HFFc6 (cell line): Measurements from ENCODE around the gene GALNT17. TPM values are rescaled to one million over a fixed set of nuclear protein-coding genes. Genes with fewer than 3 reads are reported as not detected.

Experiments
- DNase-seq: peaks from one replicate; pipeline ENCODE4 v3.0.0-alpha.2; 2018
- H3K27ac Mint-ChIP-seq: 2 replicates; pipeline ENCODE4 v1.8.0; 2020; ENCODE audit warnings: mild to moderate bottlenecking, mixed read lengths
- H3K27me3 Mint-ChIP-seq: 2 replicates; pipeline ENCODE4 v1.8.0; 2021; ENCODE audit warnings: mild to moderate bottlenecking, moderate library complexity, mixed read lengths; ENCODE audit not compliant: insufficient read depth
- H3K36me3 Mint-ChIP-seq: 2 replicates; pipeline ENCODE4 v1.8.0; 2021; ENCODE audit warnings: low read depth, mixed read lengths
- H3K4me1 Mint-ChIP-seq: 2 replicates; pipeline ENCODE4 v1.8.0; 2020; ENCODE audit warnings: low read depth, mixed read lengths
- H3K4me3 Mint-ChIP-seq: 2 replicates; pipeline ENCODE4 v1.8.0; 2020; ENCODE audit warnings: mild to moderate bottlenecking, moderate library complexity, mixed read lengths
- H3K9me3 Mint-ChIP-seq: 2 replicates; pipeline ENCODE4 v1.8.0; 2020; ENCODE audit warnings: mild to moderate bottlenecking, mixed read lengths
- total RNA-seq, 6 experiments: library from RNA; stranded (reverse); fragmentation: NEBNext Ultra II Directional; extraction: Animal tissue kit (Norgen Biotek cat#: 25700); gene quantifications; 2 replicates in 1 of 6; 3 replicates in 5 of 6; pipeline ENCODE4 v1.2.3, GENCODE V29; 2021
- TF ChIP-seq, protein P1 (sequence below): fragments of 200-600 bp; sonication (generic); IDR thresholded peaks from 2 replicates; pipeline ENCODE4 v1.5.0; 2021; ENCODE audit warnings: antibody characterized with exemption, mild to moderate bottlenecking

The GALNT17 gene
- total RNA-seq, 6 experiments from 2014 or later = not detected

- no peaks in the 10 kb centered on the region for H3K36me3 Mint-ChIP-seq
- peaks cover 2% of the 10 kb centered on the region for H3K27me3 Mint-ChIP-seq
- H3K4me3 Mint-ChIP-seq = no peak overlapping the region
- H3K9me3 Mint-ChIP-seq = peaks cover 41% of the 10 kb centered on the region
- no peak for DNase-seq
- TF ChIP-seq, protein P1, sequence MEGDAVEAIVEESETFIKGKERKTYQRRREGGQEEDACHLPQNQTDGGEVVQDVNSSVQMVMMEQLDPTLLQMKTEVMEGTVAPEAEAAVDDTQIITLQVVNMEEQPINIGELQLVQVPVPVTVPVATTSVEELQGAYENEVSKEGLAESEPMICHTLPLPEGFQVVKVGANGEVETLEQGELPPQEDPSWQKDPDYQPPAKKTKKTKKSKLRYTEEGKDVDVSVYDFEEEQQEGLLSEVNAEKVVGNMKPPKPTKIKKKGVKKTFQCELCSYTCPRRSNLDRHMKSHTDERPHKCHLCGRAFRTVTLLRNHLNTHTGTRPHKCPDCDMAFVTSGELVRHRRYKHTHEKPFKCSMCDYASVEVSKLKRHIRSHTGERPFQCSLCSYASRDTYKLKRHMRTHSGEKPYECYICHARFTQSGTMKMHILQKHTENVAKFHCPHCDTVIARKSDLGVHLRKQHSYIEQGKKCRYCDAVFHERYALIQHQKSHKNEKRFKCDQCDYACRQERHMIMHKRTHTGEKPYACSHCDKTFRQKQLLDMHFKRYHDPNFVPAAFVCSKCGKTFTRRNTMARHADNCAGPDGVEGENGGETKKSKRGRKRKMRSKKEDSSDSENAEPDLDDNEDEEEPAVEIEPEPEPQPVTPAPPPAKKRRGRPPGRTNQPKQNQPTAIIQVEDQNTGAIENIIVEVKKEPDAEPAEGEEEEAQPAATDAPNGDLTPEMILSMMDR = no peak
- no peaks in the 10 kb centered on the region for H3K4me1 Mint-ChIP-seq
- no peak overlapping the region for H3K27ac Mint-ChIP-seq
Observed at GRCh38 chr7:71566376-71566775, 434.4 kb downstream of the GALNT17 start.

DNA sequence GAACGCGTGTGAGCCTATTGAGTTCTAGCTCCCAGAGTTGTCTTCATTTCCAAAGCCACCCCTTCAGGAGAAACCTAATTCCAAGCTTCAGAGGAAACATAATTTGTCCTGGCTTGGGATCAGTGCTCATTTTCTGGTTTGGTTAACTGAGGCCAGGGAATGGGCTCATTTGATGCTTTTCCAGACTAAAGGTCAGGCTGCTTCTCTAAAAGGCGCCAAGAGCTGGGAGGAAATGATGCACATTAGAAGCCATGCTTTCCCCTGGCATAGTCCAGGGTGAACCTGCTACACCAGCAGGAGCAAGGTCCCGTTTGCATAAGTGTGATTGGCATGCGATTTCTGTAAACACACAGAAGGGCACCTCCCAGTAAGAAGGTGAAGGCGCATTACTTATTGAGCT, 435.0 kb downstream of the GALNT17 start:
- no peaks in the 10 kb centered on the region for H3K4me1 Mint-ChIP-seq
- no peak for DNase-seq
- H3K36me3 Mint-ChIP-seq = no peaks in the 10 kb centered on the region
- no peak overlapping the region for H3K27ac Mint-ChIP-seq
- H3K9me3 Mint-ChIP-seq = peaks cover 40% of the 10 kb centered on the region
- H3K4me3 Mint-ChIP-seq = no peak overlapping the region
- TF ChIP-seq, protein P1 = no peak
- H3K27me3 Mint-ChIP-seq = peaks cover 2% of the 10 kb centered on the region; the same call in 1 of the 2 replicates

GRCh38 chr7:71574153-71574860, 442.4 kb downstream of the GALNT17 start:
- H3K36me3 Mint-ChIP-seq = no peaks in the 10 kb centered on the region
- peaks cover 40% of the 10 kb centered on the region for H3K9me3 Mint-ChIP-seq
- H3K4me1 Mint-ChIP-seq = no peaks in the 10 kb centered on the region
- no peaks in the 10 kb centered on the region for H3K27me3 Mint-ChIP-seq
- no peak overlapping the region for H3K4me3 Mint-ChIP-seq
- H3K27ac Mint-ChIP-seq = no peak overlapping the region
- TF ChIP-seq, protein P1 = no peak
- no peak for DNase-seq

GRCh38 chr7:71580027-71580426, 448.1 kb downstream of the GALNT17 start:
- Mint-ChIP-seq H3K4me3 (no peak overlapping the region), H3K36me3 (no peaks in the 10 kb centered on the region; the same call in 1 of the 2 replicates), H3K9me3 (peaks cover 26% of the 10 kb centered on the region)

GRCh38 chr7:71584256-71584655, 452.3 kb downstream of the GALNT17 start:
- Mint-ChIP-seq H3K27me3 (no peaks in the 10 kb centered on the region), H3K4me1 (no peaks in the 10 kb centered on the region), H3K9me3 (peaks cover 30% of the 10 kb centered on the region), H3K36me3 (no peaks in the 10 kb centered on the region; the same call in 1 of the 2 replicates), H3K4me3 (no peak overlapping the region), H3K27ac (no peak overlapping the region)
- no peak for DNase-seq
- TF ChIP-seq, protein P1 = no peak

More at GRCh38 chr7:71580027-71580426, 448.1 kb downstream of the GALNT17 start:
- TF ChIP-seq, protein P1 = no peak
- no peak for DNase-seq
- H3K4me1 Mint-ChIP-seq = no peaks in the 10 kb centered on the region
- no peak overlapping the region for H3K27ac Mint-ChIP-seq
- no peaks in the 10 kb centered on the region for H3K27me3 Mint-ChIP-seq
